K562 (cell line): ENCODE results near the gene KIF14. TPM values are rescaled to one million over a fixed set of nuclear protein-coding genes. Genes with fewer than 3 reads are reported as not detected.

Source experiments
- BCL6 ChIP-seq: fragments of 250-450 bp; sonication (Bioruptor Pico); IDR thresholded peaks from 2 replicates; pipeline ENCODE4 v1.4.0; 2020
- BMI1 ChIP-seq: fragments of 150-350 bp; IDR thresholded peaks from 2 replicates; pipeline ENCODE4 v1.6.1; 2014; ENCODE audit warnings: low read length
- GTF2A2 ChIP-seq: IDR thresholded peaks from 2 replicates; pipeline ENCODE4 v1.6.1; 2016; ENCODE audit warnings: mild to moderate bottlenecking, missing genetic modification characterization, missing compliant biosample characterization
- HEY1 ChIP-seq: fragments of 250-450 bp; sonication (Bioruptor Pico); IDR thresholded peaks from 2 replicates; pipeline ENCODE4 v1.5.0; 2020; ENCODE audit warnings: mild to moderate bottlenecking, moderate library complexity, borderline replicate concordance
- LEF1 ChIP-seq: fragments of 450-650 bp; IDR thresholded peaks from 2 replicates; pipeline ENCODE4 v1.6.1; 2016; ENCODE audit warnings: mild to moderate bottlenecking
- POLR3A ChIP-seq: IDR thresholded peaks from 2 replicates; pipeline ENCODE4 v1.6.1; 2011; ENCODE audit warnings: borderline replicate concordance, mild to moderate bottlenecking, moderate library complexity; ENCODE audit not compliant: insufficient read length, insufficient read depth; ENCODE audit errors: extremely low read depth
- POU5F1 ChIP-seq: fragments of 150-350 bp; IDR thresholded peaks from 2 replicates; pipeline ENCODE4 v1.6.1; 2014; ENCODE audit warnings: borderline replicate concordance, low read length, low read depth, mild to moderate bottlenecking; ENCODE audit not compliant: partially characterized antibody
- SMARCC2 ChIP-seq: fragments of 450-650 bp; IDR thresholded peaks from 2 replicates; pipeline ENCODE4 v1.6.1; 2017; ENCODE audit warnings: antibody characterized with exemption, moderate library complexity, mild to moderate bottlenecking, low read depth
- SRF ChIP-seq, 2 experiments: fragments of 250-450, 450-650 bp in 1 of 2; sonication (Bioruptor Pico) in 1 of 2; sonication (generic) in 1 of 2; formaldehyde crosslinking; IDR thresholded peaks; 2 replicates each; pipeline versions ENCODE4 v1.5.0 to v1.5.1; 2020 to 2022; ENCODE audit warnings: mild to moderate bottlenecking in 1 of 2, missing genetic modification reagents in 1 of 2
- WHSC1 ChIP-seq: IDR thresholded peaks from one replicate; pipeline ENCODE4 v1.6.1; 2012; ENCODE audit warnings: low read length, control low read depth, inconsistent platforms
- ZFX ChIP-seq: sonication (generic); formaldehyde crosslinking; IDR thresholded peaks from 2 replicates; pipeline ENCODE4 v1.8.0; 2022; ENCODE audit warnings: mild to moderate bottlenecking, missing genetic modification reagents, moderate library complexity
- ZNF57 ChIP-seq: fragments of 450-650 bp; formaldehyde crosslinking; IDR thresholded peaks from 2 replicates; pipeline ENCODE4 v1.4.0; 2020; ENCODE audit warnings: mild to moderate bottlenecking, moderate library complexity
- ZNF830 ChIP-seq: fragments of 250-450 bp; sonication (Bioruptor Pico); IDR thresholded peaks from 2 replicates; pipeline ENCODE4 v1.5.0; 2021; ENCODE audit warnings: mild to moderate bottlenecking
- polyA plus RNA-seq, 8 experiments: library from polyadenylated mRNA; depleted of rRNA in 4 of 8; stranded (reverse) in 5 of 8; unstranded in 3 of 8; fragments of >200 nt; fragmentation: Nextera tagmentation in 2 of 8; fragmentation: Illumina TruSeq in 1 of 8; extraction: Ambion mirVana in 2 of 8; extraction: Trizol in 1 of 8; gene quantifications; 2 replicates each; pipeline versions ENCODE4 v1.2.1 to v1.2.3, GENCODE V29; 2011 to 2014; ENCODE audit warnings: inconsistent platforms in 1 of 8, missing spikeins in 1 of 8
- total RNA-seq, 7 experiments: library from RNA; depleted of rRNA in 6 of 7; stranded (reverse); fragments of >200 nt in 6 of 7; fragmentation: Illumina TruSeq in 2 of 7; extraction: Trizol in 2 of 7; gene quantifications; 2 replicates each; pipeline versions ENCODE4 v1.2.1 to v1.2.3, GENCODE V29; 2011 to 2021; ENCODE audit warnings: low replicate concordance in 1 of 7
- TF ChIP-seq, protein P1 (sequence below): sonication (generic); formaldehyde crosslinking; IDR thresholded peaks from 2 replicates; pipeline ENCODE4 v1.8.0; 2023; ENCODE audit warnings: missing genetic modification reagents, mild to moderate bottlenecking, borderline replicate concordance
- TF ChIP-seq, protein P2 (sequence below): fragments of 450-650 bp; IDR thresholded peaks from 2 replicates; pipeline ENCODE4 v1.6.1; 2018; ENCODE audit not compliant: partially characterized antibody
- TF ChIP-seq, protein P3 (sequence below): fragments of 250-450 bp; sonication (Bioruptor Pico); IDR thresholded peaks from 2 replicates; pipeline ENCODE4 v1.5.1; 2021; ENCODE audit warnings: mild to moderate bottlenecking

The KIF14 gene
- total and polyA plus RNA-seq, 9 of the 15 experiments (the other 6 are each of a cell fraction or from before 2014, with no cell fraction given), result 11.5 to 47.4 (median 29.0) TPM

DNA sequence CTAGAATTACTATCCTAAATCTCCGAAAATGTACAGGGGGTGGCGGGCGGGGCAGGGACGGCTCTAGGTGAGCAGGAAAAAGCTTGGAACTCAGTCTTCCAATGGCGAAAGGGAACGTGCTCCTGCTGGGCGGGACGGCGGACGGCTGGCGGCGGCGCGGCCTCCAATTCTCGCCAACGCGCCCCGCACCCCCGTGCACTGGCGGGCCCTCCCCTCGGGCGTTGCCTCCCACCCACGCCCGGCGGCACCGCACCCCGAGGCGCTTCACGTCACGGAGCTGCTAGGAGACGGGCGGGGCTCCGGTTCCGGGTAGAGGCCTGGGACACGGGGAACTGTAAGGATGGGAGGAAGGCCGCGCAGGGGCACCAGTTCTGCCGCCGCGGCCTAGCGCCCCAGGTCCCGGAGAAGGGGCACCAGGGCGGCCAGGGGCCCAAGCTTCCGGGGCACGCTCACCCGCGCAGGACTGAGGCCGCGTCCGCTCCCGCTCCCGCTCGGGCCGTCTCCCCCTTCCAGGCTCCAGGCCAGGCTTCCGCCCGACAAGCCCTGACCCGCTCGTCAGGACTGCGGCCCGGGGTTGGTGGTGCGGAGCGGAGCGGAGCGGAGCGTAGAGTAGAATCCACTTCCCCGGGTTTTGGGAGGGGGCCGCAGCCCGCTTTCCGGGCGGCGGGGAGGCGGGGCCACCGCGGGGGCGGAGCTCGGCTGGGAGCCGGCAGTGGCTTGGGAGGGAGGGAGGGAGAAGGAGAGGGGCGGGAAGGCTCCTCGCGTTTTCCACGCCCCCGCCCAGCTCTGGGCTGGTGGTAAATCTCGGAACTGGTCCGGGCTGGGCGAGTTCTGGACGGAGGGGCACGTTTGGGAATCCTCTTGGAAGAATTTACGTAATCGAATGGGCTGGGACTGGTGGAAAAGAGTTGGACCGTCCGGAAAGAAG is 49.0 kb upstream of the KIF14 start, which contains the start of gene DDX59 (continued):
- TF ChIP-seq, protein P1, sequence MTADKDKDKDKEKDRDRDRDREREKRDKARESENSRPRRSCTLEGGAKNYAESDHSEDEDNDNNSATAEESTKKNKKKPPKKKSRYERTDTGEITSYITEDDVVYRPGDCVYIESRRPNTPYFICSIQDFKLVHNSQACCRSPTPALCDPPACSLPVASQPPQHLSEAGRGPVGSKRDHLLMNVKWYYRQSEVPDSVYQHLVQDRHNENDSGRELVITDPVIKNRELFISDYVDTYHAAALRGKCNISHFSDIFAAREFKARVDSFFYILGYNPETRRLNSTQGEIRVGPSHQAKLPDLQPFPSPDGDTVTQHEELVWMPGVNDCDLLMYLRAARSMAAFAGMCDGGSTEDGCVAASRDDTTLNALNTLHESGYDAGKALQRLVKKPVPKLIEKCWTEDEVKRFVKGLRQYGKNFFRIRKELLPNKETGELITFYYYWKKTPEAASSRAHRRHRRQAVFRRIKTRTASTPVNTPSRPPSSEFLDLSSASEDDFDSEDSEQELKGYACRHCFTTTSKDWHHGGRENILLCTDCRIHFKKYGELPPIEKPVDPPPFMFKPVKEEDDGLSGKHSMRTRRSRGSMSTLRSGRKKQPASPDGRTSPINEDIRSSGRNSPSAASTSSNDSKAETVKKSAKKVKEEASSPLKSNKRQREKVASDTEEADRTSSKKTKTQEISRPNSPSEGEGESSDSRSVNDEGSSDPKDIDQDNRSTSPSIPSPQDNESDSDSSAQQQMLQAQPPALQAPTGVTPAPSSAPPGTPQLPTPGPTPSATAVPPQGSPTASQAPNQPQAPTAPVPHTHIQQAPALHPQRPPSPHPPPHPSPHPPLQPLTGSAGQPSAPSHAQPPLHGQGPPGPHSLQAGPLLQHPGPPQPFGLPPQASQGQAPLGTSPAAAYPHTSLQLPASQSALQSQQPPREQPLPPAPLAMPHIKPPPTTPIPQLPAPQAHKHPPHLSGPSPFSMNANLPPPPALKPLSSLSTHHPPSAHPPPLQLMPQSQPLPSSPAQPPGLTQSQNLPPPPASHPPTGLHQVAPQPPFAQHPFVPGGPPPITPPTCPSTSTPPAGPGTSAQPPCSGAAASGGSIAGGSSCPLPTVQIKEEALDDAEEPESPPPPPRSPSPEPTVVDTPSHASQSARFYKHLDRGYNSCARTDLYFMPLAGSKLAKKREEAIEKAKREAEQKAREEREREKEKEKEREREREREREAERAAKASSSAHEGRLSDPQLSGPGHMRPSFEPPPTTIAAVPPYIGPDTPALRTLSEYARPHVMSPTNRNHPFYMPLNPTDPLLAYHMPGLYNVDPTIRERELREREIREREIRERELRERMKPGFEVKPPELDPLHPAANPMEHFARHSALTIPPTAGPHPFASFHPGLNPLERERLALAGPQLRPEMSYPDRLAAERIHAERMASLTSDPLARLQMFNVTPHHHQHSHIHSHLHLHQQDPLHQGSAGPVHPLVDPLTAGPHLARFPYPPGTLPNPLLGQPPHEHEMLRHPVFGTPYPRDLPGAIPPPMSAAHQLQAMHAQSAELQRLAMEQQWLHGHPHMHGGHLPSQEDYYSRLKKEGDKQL (CRISPR knock-in tag), result 0 out of 2 replicates have a peak, but pooled peaks have one; percentile 48
- TF ChIP-seq POLR3A (no peak), GTF2A2 (0 out of 2 replicates have a peak, but pooled peaks have one; percentile 15), POU5F1 (no peak), BCL6 (CRISPR knock-in tag) (no peak), ZFX (CRISPR knock-in tag) (peak; percentile 100), LEF1 (no peak), WHSC1 (no peak), ZNF830 (CRISPR knock-in tag) (peak; percentile 97), HEY1 (CRISPR knock-in tag) (0 out of 2 replicates have a peak, but pooled peaks have one; percentile 43), SRF (CRISPR knock-in tag; IDR thresholded peaks at IDR 0.05) (peak in 1 of 2 experiments; percentile 51; a peak in 1 of 4 replicates), ZNF57 (CRISPR knock-in tag) (no peak), SMARCC2 (no peak; the same call in 1 of the 2 replicates), BMI1 (no peak)
- TF ChIP-seq, protein P2, sequence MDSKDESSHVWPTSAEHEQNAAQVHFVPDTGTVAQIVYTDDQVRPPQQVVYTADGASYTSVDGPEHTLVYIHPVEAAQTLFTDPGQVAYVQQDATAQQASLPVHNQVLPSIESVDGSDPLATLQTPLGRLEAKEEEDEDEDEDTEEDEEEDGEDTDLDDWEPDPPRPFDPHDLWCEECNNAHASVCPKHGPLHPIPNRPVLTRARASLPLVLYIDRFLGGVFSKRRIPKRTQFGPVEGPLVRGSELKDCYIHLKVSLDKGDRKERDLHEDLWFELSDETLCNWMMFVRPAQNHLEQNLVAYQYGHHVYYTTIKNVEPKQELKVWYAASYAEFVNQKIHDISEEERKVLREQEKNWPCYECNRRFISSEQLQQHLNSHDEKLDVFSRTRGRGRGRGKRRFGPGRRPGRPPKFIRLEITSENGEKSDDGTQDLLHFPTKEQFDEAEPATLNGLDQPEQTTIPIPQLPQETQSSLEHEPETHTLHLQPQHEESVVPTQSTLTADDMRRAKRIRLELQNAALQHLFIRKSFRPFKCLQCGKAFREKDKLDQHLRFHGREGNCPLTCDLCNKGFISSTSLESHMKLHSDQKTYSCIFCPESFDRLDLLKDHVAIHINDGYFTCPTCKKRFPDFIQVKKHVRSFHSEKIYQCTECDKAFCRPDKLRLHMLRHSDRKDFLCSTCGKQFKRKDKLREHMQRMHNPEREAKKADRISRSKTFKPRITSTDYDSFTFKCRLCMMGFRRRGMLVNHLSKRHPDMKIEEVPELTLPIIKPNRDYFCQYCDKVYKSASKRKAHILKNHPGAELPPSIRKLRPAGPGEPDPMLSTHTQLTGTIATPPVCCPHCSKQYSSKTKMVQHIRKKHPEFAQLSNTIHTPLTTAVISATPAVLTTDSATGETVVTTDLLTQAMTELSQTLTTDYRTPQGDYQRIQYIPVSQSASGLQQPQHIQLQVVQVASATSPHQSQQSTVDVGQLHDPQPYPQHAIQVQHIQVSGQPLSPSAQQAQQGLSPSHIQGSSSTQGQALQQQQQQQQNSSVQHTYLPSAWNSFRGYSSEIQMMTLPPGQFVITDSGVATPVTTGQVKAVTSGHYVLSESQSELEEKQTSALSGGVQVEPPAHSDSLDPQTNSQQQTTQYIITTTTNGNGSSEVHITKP, result peak; percentile 66
- TF ChIP-seq, protein P3, sequence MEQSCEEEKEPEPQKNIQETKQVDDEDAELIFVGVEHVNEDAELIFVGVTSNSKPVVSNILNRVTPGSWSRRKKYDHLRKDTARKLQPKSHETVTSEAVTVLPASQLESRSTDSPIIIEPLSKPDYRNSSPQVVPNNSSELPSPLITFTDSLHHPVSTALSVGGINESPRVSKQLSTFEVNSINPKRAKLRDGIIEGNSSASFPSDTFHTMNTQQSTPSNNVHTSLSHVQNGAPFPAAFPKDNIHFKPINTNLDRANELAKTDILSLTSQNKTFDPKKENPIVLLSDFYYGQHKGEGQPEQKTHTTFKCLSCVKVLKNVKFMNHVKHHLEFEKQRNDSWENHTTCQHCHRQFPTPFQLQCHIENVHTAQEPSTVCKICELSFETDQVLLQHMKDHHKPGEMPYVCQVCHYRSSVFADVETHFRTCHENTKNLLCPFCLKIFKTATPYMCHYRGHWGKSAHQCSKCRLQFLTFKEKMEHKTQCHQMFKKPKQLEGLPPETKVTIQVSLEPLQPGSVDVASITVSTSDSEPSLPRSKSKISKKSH (CRISPR knock-in tag), result no peak
